Glutamatergic neuron (in vitro differentiated cells): ENCODE data around the gene CFAP57. TPM values are rescaled to one million over a fixed set of nuclear protein-coding genes. Genes with fewer than 3 reads are reported as not detected.

ENCODE experiments used
- DNase-seq: peaks from one replicate; pipeline ENCODE4 v3.0.0; 2022
- H3K27ac Mint-ChIP-seq: one replicate; pipeline ENCODE4 v1.8.0; 2020; ENCODE audit warnings: mild to moderate bottlenecking, mixed read lengths, inconsistent platforms; ENCODE audit not compliant: unreplicated experiment
- H3K27me3 Mint-ChIP-seq: one replicate; pipeline ENCODE4 v1.8.0; 2020; ENCODE audit warnings: mild to moderate bottlenecking, moderate library complexity, mixed read lengths, inconsistent platforms; ENCODE audit not compliant: unreplicated experiment
- H3K36me3 Mint-ChIP-seq: one replicate; pipeline ENCODE4 v1.8.0; 2020; ENCODE audit warnings: mild to moderate bottlenecking, mixed read lengths, inconsistent platforms; ENCODE audit not compliant: unreplicated experiment
- H3K4me1 Mint-ChIP-seq: one replicate; pipeline ENCODE4 v1.8.0; 2020; ENCODE audit warnings: mild to moderate bottlenecking, low read depth, mixed read lengths, inconsistent platforms; ENCODE audit not compliant: unreplicated experiment
- H3K4me3 Mint-ChIP-seq: one replicate; pipeline ENCODE4 v1.8.0; 2020; ENCODE audit warnings: mild to moderate bottlenecking, mixed read lengths, inconsistent platforms; ENCODE audit not compliant: unreplicated experiment
- H3K9me3 Mint-ChIP-seq: one replicate; pipeline ENCODE4 v1.8.0; 2020; ENCODE audit warnings: mild to moderate bottlenecking, moderate library complexity, mixed read lengths, inconsistent platforms; ENCODE audit not compliant: unreplicated experiment
- CTCF ChIP-seq: fragments of 200-600 bp; sonication (generic); IDR thresholded peaks from one replicate; pipeline ENCODE4 v1.5.0; 2021; ENCODE audit not compliant: partially characterized antibody, unreplicated experiment
- total RNA-seq: library from RNA; stranded (reverse); fragmentation: NEBNext Ultra II Directional; extraction: Animal tissue kit (Norgen Biotek cat#: 25700); gene quantifications from one replicate; pipeline ENCODE4 v1.2.1, GENCODE V29; 2021; ENCODE audit not compliant: unreplicated experiment

CFAP57 gene
- total RNA-seq, 1 donor from 2014 or later: 5.0 TPM

DNA sequence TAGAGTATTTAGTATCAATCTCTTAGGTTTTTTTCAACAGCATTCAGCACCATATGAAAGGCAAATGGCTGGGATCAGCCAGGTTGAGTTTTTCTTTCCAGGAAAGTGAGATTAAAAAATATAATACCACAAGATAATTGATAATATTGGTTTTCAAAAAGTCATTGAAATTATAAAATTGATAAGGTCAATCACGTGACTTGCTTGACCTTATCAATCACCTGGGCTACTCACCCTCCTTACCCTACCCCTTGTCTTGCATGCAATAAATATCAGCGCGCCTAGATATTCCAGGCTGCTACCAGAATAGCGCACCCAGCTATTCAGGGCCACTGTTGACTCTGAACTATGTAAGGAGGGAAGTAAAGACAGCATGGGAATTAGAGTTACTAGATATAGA lies 31.5 kb upstream of the CFAP57 start:
- Mint-ChIP-seq H3K27me3 (peaks cover 2% of the 10 kb centered on the region), H3K4me1 (no peaks in the 10 kb centered on the region), H3K4me3 (no peak overlapping the region), H3K36me3 (no peaks in the 10 kb centered on the region), H3K27ac (no peak overlapping the region), H3K9me3 (peaks cover 3% of the 10 kb centered on the region)
- no peak for DNase-seq
- TF ChIP-seq CTCF: no peak

DNA sequence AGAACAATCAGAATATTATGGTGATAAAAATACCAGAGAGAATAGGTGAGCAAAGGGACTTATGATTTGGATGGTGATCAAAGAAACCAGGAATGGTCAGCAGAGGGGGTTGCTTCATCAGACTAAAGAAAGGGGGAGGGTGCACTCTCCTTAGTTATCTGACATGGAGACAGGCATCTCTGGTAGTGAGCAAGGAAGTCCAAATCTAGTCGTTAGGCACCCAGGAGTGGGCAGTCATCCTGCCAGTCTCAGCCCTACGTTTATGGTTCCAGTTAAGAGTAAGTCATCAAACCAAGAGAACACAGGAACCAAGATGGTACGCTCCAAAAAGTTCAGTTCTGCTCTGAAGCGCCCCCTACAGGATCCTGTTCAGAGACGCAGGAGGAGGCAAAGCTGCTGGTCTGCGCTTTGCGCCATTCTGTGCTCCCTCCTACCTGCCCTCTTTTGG lies 28.7 kb upstream of the CFAP57 start:
- peak; percentile 26 for DNase-seq
- Mint-ChIP-seq H3K9me3 (peaks cover 3% of the 10 kb centered on the region), H3K36me3 (no peaks in the 10 kb centered on the region), H3K27ac (no peak overlapping the region), H3K27me3 (peaks cover 2% of the 10 kb centered on the region), H3K4me3 (no peak overlapping the region), H3K4me1 (no peaks in the 10 kb centered on the region)
- TF ChIP-seq CTCF: peak; percentile 61

DNA sequence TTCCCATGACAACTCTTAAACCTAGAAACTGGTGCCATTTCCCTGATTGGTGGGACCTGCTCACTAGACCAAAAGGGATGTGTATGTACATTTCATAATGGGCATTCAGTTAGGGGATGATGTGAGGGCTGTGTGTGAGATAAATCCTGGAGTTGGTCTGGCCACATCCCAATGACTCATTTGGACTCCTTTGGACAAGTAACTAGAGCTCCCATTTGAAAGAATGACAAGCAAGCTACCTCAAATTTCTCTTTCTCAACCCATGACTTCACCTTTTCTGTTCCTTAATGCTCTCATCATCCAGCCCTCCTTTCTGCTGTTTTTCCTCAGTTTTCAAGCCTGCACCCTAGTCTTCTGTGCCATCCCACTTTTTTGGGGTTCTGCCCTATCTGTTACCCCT lies 27.9 kb upstream of the CFAP57 start:
- no peaks in the 10 kb centered on the region for H3K36me3 Mint-ChIP-seq
- no peak overlapping the region for H3K4me3 Mint-ChIP-seq
- no peak for TF ChIP-seq CTCF
- DNase-seq: no peak
- H3K27ac Mint-ChIP-seq: no peak overlapping the region
- peaks cover 3% of the 10 kb centered on the region for H3K9me3 Mint-ChIP-seq
- peaks cover 4% of the 10 kb centered on the region for H3K27me3 Mint-ChIP-seq
- no peaks in the 10 kb centered on the region for H3K4me1 Mint-ChIP-seq

- DNase-seq: peak; percentile 95
- Mint-ChIP-seq H3K27ac (no peak overlapping the region), H3K9me3 (peaks cover 5% of the 10 kb centered on the region), H3K27me3 (peaks cover 5% of the 10 kb centered on the region), H3K36me3 (no peaks in the 10 kb centered on the region), H3K4me3 (peak overlapping the region; percentile 87), H3K4me1 (no peaks in the 10 kb centered on the region)
- TF ChIP-seq CTCF: no peak
Measured at GRCh38 chr1:43147625-43148327, 24.4 kb upstream of the CFAP57 start.

GRCh38 chr1:43149889-43150288 lies 22.2 kb upstream of the CFAP57 start:
- Mint-ChIP-seq H3K36me3 (no peaks in the 10 kb centered on the region), H3K27me3 (peaks cover 3% of the 10 kb centered on the region), H3K9me3 (peaks cover 2% of the 10 kb centered on the region), H3K27ac (no peak overlapping the region), H3K4me1 (no peaks in the 10 kb centered on the region), H3K4me3 (no peak overlapping the region)
- DNase-seq: no peak
- TF ChIP-seq CTCF: no peak
